Measurements from ENCODE around the gene DMBX1.

DNA sequence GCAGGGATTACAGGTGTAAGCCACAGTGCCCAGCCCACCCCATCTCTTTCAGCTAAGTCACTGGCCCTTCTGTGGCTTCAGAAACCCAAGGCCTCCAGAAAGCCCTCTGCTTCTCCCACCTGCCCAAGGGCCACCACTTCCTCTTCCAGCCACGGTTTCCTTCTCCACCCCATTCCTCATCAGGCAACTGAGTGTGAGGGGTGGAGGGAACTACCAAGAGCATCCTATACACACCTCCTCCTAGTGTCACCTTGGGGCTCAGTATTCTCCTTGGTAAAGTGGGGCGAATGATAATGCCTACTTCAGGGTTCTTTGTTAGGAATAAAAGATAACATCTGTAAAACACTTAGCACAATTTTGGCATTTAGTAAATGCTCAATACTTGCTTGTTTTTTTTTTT is 31.8 kb downstream of the DMBX1 start:
- no peak for TF ChIP-seq CTCF (IDR thresholded peaks at IDR 0.05)
- no peak for TF ChIP-seq FOXJ3 (CRISPR knock-in tag; IDR thresholded peaks at IDR 0.05)
- TF ChIP-seq YY1 (IDR thresholded peaks at IDR 0.05; ENCODE audit: low read depth): no peak
- no peak for TF ChIP-seq EP300 (IDR thresholded peaks at IDR 0.05; ENCODE audit: borderline replicate concordance in 1 of 2, low read depth in 1 of 2, low read length in 1 of 2)
- no peak for TF ChIP-seq NFIC (IDR thresholded peaks at IDR 0.05; ENCODE audit: borderline replicate concordance)
